DND-41 (cell line): ENCODE results near the gene WDPCP.

ENCODE experiments used
- ATAC-seq: fragments of 200-7000 bp; cut with Tn5 transposase; 3 replicates; pipeline ENCODE4 v1.9.1; 2021; ENCODE audit warnings: low read depth; ENCODE audit not compliant: insufficient read depth
- DNase-seq: peaks from one replicate; pipeline ENCODE4 v3.0.0-alpha.2; 2020
- H2AFZ ChIP-seq: 2 replicates; pipeline ENCODE4 v1.6.0; 2012; ENCODE audit warnings: low read depth, low read length
- H3K27ac ChIP-seq: 2 replicates; pipeline ENCODE4 v1.5.1; 2012; ENCODE audit warnings: low read length, inconsistent platforms
- H3K27me3 ChIP-seq: fragments of 200-600 bp; sonication (generic); 2 replicates; pipeline ENCODE4 v1.6.0; 2012; ENCODE audit warnings: low read length, mild to moderate bottlenecking, inconsistent platforms; ENCODE audit not compliant: insufficient read depth, poor library complexity
- H3K36me3 ChIP-seq: 2 replicates; pipeline ENCODE4 v1.5.1; 2012; ENCODE audit warnings: low read length, inconsistent platforms; ENCODE audit not compliant: insufficient read depth
- H3K4me1 ChIP-seq: 2 replicates; pipeline ENCODE4 v1.5.1; 2012; ENCODE audit warnings: mild to moderate bottlenecking, low read length; ENCODE audit not compliant: insufficient read depth
- H3K4me2 ChIP-seq: 2 replicates; pipeline ENCODE4 v1.6.0; 2012; ENCODE audit warnings: mild to moderate bottlenecking, moderate library complexity, low read length, inconsistent platforms; ENCODE audit not compliant: insufficient read depth
- H3K4me3 ChIP-seq, 2 experiments: fragments of 200-600 bp in 1 of 2; shearing (Covaris generic) in 1 of 2; 2 replicates each; pipeline ENCODE4 v1.5.1; 2012 to 2016; ENCODE audit warnings: inconsistent platforms in 2 of 2, low read length in 2 of 2, mild to moderate bottlenecking in 2 of 2, low read depth in 1 of 2, moderate library complexity in 1 of 2
- H3K79me2 ChIP-seq: 2 replicates; pipeline ENCODE4 v1.6.0; 2012; ENCODE audit warnings: low read length, inconsistent platforms; ENCODE audit not compliant: insufficient read depth
- H3K9ac ChIP-seq: 2 replicates; pipeline ENCODE4 v1.6.0; 2012; ENCODE audit warnings: low read depth, mild to moderate bottlenecking, inconsistent platforms, low read length, moderate library complexity
- H3K9me3 ChIP-seq: 2 replicates; pipeline ENCODE4 v1.5.1; 2012; ENCODE audit warnings: low read length, moderate library complexity, mild to moderate bottlenecking, inconsistent platforms; ENCODE audit not compliant: insufficient read depth, severe bottlenecking
- H4K20me1 ChIP-seq: 2 replicates; pipeline ENCODE4 v1.6.0; 2012; ENCODE audit warnings: low read length; ENCODE audit not compliant: insufficient read depth
- EZH2 ChIP-seq: IDR thresholded peaks from 3 replicates; pipeline ENCODE4 v1.6.1; 2012; ENCODE audit warnings: borderline replicate concordance, low read depth, mild to moderate bottlenecking, moderate library complexity, low read length, inconsistent platforms; ENCODE audit not compliant: severe bottlenecking
- TF ChIP-seq, protein P1 (sequence below): IDR thresholded peaks from 2 replicates; pipeline ENCODE4 v1.5.1; 2012; ENCODE audit warnings: borderline replicate concordance, low read length, moderate library complexity, mild to moderate bottlenecking; ENCODE audit not compliant: poor library complexity, severe bottlenecking; ENCODE audit errors: extremely low read depth

Gene WDPCP

DNA sequence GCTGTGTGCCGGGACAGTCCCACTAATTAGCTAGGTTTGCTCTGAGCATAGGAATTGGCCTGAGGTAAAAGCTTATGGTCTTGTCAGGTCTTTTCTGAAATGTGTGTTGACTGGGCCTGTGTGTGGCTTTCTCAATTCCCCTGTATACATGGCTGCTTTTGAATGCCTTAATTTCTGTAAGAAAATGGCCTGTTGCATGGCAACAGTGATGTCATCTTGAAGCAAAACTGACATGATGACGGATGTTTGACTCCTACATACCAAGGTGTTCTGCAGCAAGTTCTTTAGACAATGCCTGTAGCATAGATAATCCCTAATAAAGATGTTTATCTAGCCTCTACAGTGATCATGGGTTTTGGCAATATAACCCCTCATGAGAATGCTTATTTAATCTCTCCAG is 339.1 kb downstream of the WDPCP start:
- H4K20me1 ChIP-seq = no peaks in the 10 kb centered on the region
- H3K79me2 ChIP-seq = no peaks in the 10 kb centered on the region
- DNase-seq (no peak), ATAC-seq (no peak)
- no peaks in the 10 kb centered on the region for H3K27me3 ChIP-seq
- H3K4me1 ChIP-seq = no peaks in the 10 kb centered on the region
- H3K9me3 ChIP-seq = no peaks in the 10 kb centered on the region
- no peak overlapping the region for H3K4me3 ChIP-seq
- no peak overlapping the region for H3K4me2 ChIP-seq
- H3K9ac ChIP-seq = no peak overlapping the region
- H3K27ac ChIP-seq = no peak overlapping the region
- TF ChIP-seq EZH2 = no peak
- TF ChIP-seq, protein P1, sequence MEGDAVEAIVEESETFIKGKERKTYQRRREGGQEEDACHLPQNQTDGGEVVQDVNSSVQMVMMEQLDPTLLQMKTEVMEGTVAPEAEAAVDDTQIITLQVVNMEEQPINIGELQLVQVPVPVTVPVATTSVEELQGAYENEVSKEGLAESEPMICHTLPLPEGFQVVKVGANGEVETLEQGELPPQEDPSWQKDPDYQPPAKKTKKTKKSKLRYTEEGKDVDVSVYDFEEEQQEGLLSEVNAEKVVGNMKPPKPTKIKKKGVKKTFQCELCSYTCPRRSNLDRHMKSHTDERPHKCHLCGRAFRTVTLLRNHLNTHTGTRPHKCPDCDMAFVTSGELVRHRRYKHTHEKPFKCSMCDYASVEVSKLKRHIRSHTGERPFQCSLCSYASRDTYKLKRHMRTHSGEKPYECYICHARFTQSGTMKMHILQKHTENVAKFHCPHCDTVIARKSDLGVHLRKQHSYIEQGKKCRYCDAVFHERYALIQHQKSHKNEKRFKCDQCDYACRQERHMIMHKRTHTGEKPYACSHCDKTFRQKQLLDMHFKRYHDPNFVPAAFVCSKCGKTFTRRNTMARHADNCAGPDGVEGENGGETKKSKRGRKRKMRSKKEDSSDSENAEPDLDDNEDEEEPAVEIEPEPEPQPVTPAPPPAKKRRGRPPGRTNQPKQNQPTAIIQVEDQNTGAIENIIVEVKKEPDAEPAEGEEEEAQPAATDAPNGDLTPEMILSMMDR = no peak
- H2AFZ ChIP-seq = no peak overlapping the region
- no peaks in the 10 kb centered on the region for H3K36me3 ChIP-seq

DNA sequence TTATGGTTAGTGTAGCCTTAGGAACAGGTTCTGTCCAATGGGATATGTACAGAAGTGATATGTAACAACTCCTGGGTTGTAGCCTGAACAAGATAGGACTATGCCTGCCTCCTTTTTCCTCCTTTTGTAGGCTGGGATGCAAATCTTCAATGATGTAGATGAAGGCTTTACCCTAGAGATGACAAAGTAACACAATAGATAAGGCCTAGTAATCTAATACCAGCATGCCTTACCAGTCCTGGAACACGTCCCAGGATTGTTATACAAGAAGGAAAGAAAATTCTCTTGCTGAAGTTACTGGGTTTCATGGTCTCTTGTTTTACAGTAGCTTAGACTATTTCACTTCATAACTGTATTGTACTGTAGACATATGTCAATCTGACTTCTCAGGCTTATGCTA is 345.5 kb downstream of the WDPCP start:
- H3K27ac ChIP-seq = no peak overlapping the region
- no peak overlapping the region for H3K4me2 ChIP-seq
- H3K79me2 ChIP-seq = no peaks in the 10 kb centered on the region
- H3K4me3 ChIP-seq = no peak overlapping the region
- no peak for ATAC-seq
- no peaks in the 10 kb centered on the region for H3K36me3 ChIP-seq
- no peaks in the 10 kb centered on the region for H4K20me1 ChIP-seq
- H3K9ac ChIP-seq = no peak overlapping the region
- H3K9me3 ChIP-seq = no peaks in the 10 kb centered on the region
- no peaks in the 10 kb centered on the region for H3K4me1 ChIP-seq
- H2AFZ ChIP-seq = no peak overlapping the region
- TF ChIP-seq EZH2 = no peak
- TF ChIP-seq, protein P1 = no peak
- no peak for DNase-seq
- no peaks in the 10 kb centered on the region for H3K27me3 ChIP-seq

DNA sequence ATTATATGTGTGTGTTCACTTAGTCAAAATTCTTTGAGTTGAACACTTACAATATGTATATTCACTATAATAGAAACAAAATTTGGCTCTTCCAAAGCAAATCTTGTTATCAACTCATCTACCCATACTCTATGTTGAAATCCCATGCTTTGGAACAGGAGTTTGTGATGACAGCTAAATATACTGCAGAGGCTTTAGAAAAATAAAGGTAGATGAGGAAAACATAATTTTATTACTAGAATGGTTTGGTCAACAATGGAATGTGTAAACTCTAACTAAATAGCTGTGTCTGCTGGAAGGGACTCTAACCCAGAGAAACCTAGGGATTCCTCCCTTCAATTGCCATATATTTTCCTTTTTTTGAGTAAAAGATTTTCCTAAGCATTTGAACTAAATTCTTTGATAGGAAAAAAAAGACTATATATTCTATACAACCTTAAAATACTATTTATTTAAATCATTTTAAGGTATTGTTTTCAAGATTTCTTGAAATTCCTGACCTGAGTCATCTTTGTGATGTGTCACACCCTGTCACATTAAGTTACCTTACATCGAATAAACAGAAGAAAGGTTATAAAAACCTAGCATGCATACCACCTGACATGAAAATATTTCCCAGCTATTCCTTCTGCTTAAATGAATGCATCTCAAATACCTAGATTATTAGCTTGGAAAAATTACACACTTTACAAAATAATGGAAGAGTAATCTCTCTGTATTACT is 362.2 kb downstream of the WDPCP start:
- no peaks in the 10 kb centered on the region for H3K36me3 ChIP-seq
- H3K4me2 ChIP-seq = no peak overlapping the region
- no peak overlapping the region for H3K9ac ChIP-seq
- no peaks in the 10 kb centered on the region for H3K9me3 ChIP-seq
- H4K20me1 ChIP-seq = no peaks in the 10 kb centered on the region
- H3K4me1 ChIP-seq = no peaks in the 10 kb centered on the region
- no peak for DNase-seq
- TF ChIP-seq, protein P1 = no peak
- no peak for TF ChIP-seq EZH2
- H3K27ac ChIP-seq = no peak overlapping the region
- H3K27me3 ChIP-seq = no peaks in the 10 kb centered on the region
- no peak overlapping the region for H2AFZ ChIP-seq
- ATAC-seq = no peak
- H3K79me2 ChIP-seq = no peaks in the 10 kb centered on the region
- no peak overlapping the region for H3K4me3 ChIP-seq
